Stimulated activated CD8-positive, alpha-beta memory T cell treated with anti-CD3 and anti-CD28 coated beads, Interleukin-4, amount 100 ng/mL, for 4 hours (primary cell): Measurements from ENCODE around the gene C5orf47.

ENCODE experiments used
- DNase-seq, 2 donors: peaks; one replicate each; pipeline ENCODE4 v3.0.0-alpha.2; 2020; ENCODE audit warnings: low read depth in 2 of 2, low spot score in 1 of 2

The C5orf47 gene

GRCh38 chr5:174022384-174023095 is 33.6 kb downstream of the C5orf47 start:
- no peak for DNase-seq

- no peak for DNase-seq
Observed at GRCh38 chr5:174030286-174030685, 41.3 kb downstream of the C5orf47 start.

- DNase-seq: no peak
Observed at GRCh38 chr5:174044466-174045254, 55.7 kb downstream of the C5orf47 start.

GRCh38 chr5:174045470-174046025 is 56.6 kb downstream of the C5orf47 start, which contains the start of gene NSG2:
NSG2 (plus strand) TSS chr5:174045706; CDS start chr5:174046756, 1,050 bp downstream.
- DNase-seq: no peak

- DNase-seq: no peak
Observed at GRCh38 chr5:174046558-174046957, 57.6 kb downstream of the C5orf47 start.

GRCh38 chr5:174047472-174048099 is 58.6 kb downstream of the C5orf47 start:
- DNase-seq: no peak

GRCh38 chr5:174052636-174053035 is 63.7 kb downstream of the C5orf47 start:
- DNase-seq: no peak

- no peak for DNase-seq
Observed at GRCh38 chr5:174053905-174054304, 64.9 kb downstream of the C5orf47 start.
